GM04503 (cell line): ENCODE results near the gene GSTT2.
"Not testable (repeated sequence)": the region's sequence is repeated elsewhere in the genome, so short reads cannot be mapped to it uniquely, and the experiment has no call there.

Source experiments
- DNase-seq: peaks from one replicate; pipeline ENCODE4 v3.0.0-alpha.2; 2012; ENCODE audit warnings: low read depth

The GSTT2 gene

GRCh38 chr22:23979557-23980240, at the start of gene GSTT2:
TSS of gene GSTT2 (plus strand) at chr22:23980134.
- not testable (repeated sequence) for DNase-seq

- no peak for DNase-seq
Observed at GRCh38 chr22:23938328-23939016, 41.5 kb upstream of the GSTT2 start.

GRCh38 chr22:23939017-23939357, 40.9 kb upstream of the GSTT2 start:
- DNase-seq = no peak

DNA sequence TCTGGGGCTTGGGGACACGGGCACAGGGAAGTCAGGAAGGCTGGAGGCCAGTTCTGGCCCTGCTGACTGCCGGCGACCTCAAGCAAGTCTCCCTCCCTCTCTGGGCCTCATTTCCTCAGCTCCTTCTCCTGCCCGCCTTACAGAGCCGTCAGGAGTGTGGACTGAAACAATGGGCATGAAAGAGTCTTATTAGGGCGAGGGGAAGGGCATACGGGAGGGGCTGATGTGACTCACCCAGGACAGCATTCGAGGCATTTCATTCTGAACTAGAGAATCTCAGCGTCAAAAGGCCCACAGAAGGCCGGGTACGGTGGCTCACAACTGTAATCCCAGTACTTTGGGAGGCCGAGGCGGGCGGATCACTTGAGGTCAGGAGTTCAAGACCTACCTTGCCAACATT, 39.8 kb upstream of the GSTT2 start:
- DNase-seq = not testable (repeated sequence)

- DNase-seq = not testable (repeated sequence)
Observed at GRCh38 chr22:23947391-23947790, 32.5 kb upstream of the GSTT2 start.

GRCh38 chr22:23949764-23950163, 30.2 kb upstream of the GSTT2 start:
- not testable (repeated sequence) for DNase-seq

- not testable (repeated sequence) for DNase-seq
Observed at GRCh38 chr22:23951383-23951782, 28.6 kb upstream of the GSTT2 start.

DNA sequence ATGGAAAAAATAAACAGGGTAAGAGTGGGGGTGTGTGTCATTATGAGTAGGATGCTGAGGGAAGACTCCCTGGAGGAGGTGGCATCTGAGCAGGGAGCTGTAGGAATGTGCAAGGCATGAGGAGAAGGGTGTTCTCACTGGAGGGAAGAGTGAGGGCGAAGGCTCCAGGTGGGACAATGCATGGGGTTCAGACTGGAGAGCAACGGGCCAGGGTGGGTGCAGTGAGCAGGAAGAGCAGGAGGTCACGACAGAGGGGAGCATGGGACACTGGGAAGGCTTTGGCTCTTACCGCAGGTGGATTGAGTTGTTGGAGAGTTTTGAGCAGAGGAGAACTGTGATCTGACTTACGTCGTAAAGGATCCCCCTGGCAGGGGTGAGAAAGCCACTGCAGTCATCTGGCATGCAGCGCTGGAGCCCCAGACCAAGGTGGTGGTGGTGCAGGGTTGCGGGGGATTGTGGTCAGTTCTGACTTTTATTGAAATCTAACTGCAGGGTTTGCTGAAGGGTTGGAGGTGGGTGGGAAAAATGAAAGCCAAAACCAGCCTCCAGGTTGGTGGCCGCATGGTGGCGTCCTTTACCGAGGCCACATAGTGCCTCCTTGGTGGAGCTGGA, 27.0 kb upstream of the GSTT2 start:
- not testable (repeated sequence) for DNase-seq

DNA sequence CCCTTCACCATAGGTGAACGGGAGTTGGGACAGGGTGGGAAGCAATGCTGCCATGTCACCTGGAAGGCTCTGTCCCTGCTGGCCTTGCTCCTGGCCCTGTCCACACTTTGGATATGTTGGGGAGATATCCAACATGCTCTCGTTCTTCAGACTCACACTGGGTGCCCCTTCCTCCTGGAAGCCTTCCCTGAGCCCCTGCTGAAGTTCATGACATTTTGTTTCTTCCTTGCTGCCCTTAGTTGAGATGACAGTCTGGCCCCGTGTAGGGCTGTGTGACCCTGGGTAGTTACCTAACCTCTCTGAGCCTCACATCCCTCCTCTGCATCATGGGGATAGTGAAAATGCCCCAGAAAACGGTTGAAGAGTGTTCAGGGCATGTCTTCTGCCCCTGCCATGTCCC, 26.4 kb upstream of the GSTT2 start:
- DNase-seq = not testable (repeated sequence)

GRCh38 chr22:23954193-23954990, 25.5 kb upstream of the GSTT2 start:
- not testable (repeated sequence) for DNase-seq

DNA sequence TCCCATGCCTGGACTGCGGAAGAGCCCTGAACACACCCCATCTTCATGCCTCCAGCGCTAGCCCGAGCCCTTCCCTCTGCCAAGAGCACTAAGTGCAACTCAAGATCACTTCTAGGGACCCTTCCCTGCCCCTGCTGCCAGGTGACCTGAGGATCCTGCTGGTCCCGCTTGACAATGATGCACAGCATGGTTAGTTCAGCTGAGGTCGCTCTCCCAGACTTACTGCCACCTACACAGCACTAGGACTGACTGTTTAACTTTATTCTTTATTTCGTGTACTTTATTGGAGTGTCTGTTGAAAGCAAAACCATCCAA, 25.0 kb upstream of the GSTT2 start:
- DNase-seq = not testable (repeated sequence)

DNA sequence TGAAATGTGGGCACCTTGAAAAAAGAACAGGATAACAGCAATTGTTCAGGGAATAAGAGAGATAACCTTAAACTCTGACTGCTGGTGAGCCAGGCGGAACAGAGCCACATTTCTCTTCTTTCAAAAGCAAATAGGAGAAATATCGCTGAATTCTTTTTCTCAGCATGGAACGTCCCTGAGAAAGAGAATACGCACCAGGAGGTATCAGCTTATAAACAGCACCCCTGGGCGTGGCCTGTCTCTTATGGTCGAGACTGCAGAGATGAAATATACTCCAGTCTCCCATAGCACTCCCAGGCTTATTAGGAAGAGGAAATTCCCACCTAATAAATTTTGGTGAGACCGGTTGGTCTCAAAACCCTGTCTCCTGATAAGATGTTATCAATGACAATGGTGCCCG, 24.0 kb upstream of the GSTT2 start:
- not testable (repeated sequence) for DNase-seq

GRCh38 chr22:23956301-23956900, 23.5 kb upstream of the GSTT2 start:
- DNase-seq = peak; percentile 5

GRCh38 chr22:23961084-23961771, 18.7 kb upstream of the GSTT2 start, which contains the start of gene GSTT2B:
TSS of gene GSTT2B (minus strand) at chr22:23961195. CDS start at chr22:23961131, 64 bp downstream.
- DNase-seq = not testable (repeated sequence)

- DNase-seq = not testable (repeated sequence)
Observed at GRCh38 chr22:23966094-23966493, 13.8 kb upstream of the GSTT2 start.

DNA sequence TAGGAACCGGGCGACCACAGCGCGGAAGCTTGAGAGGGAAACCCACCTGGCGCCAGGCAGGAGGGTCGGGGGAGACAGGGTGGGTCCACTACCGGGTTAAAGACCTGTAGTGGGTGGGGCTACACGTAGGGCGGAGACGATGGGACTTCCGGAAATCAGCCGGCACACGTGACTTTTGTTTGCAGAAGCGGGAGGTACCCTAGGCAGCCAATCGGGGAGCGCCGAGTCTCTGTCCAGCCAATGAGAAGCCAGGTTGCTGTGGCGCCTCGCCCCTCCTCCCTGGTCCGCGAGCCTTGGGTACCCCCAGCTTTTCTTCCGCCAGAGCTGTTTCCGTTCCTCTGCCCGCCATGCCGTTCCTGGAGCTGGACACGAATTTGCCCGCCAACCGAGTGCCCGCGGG, 13.4 kb upstream of the GSTT2 start, which contains the start of gene DDTL:
DDTL (plus strand) TSS at position 321 of the 400 bp plus-strand sequence; CDS start at position 348, 27 bp downstream.
- not testable (repeated sequence) for DNase-seq

DNA sequence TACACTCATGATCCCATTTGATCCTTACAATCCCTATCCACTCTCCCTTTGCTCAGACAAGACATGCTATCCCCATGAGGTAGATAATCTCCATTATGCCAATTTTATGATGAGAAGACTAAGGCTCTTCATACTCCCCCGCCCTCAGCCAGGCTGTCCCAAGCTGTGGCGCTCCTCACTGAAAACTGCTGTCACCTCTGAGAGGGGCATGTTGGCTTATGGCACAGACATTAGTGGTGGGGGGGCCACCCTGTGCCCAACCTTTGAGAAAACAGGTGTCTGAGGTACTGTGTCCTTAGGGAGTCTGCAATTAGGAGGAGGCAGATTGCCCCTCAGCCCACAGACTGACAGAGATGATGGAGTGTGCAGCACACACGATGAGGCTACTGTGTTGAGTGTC, 10.9 kb upstream of the GSTT2 start:
- DNase-seq = no peak

GRCh38 chr22:23970201-23970641, 9.7 kb upstream of the GSTT2 start:
- no peak for DNase-seq

GRCh38 chr22:23970816-23971486, 9.0 kb upstream of the GSTT2 start:
- DNase-seq = no peak

GRCh38 chr22:23971927-23972326, 8.0 kb upstream of the GSTT2 start:
- not testable (repeated sequence) for DNase-seq

DNA sequence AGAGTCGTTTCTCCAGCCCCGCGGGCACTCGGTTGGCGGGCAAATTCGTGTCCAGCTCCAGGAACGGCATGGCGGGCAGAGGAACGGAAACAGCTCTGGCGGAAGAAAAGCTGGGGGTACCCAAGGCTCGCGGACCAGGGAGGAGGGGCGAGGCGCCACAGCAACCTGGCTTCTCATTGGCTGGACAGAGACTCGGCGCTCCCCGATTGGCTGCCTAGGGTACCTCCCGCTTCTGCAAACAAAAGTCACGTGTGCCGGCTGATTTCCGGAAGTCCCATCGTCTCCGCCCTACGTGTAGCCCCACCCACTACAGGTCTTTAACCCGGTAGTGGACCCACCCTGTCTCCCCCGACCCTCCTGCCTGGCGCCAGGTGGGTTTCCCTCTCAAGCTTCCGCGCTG, 5.6 kb upstream of the GSTT2 start, which contains the start of gene DDT:
DDT (minus strand) TSS at position 97 of the 400 bp plus-strand sequence; CDS start at position 70, 27 bp downstream.
- not testable (repeated sequence) for DNase-seq
